H9 (cell line): ENCODE measurements around the gene DHRS2. TPM values are rescaled to one million over a fixed set of nuclear protein-coding genes. Genes with fewer than 3 reads are reported as not detected.

Source experiments
- DNase-seq: peaks from one replicate; pipeline ENCODE4 v3.0.0-alpha.2; 2017
- H2AFZ ChIP-seq: one replicate; pipeline ENCODE4 v1.6.1; 2013; ENCODE audit warnings: mild to moderate bottlenecking, low read length, control low read depth, moderate library complexity
- H2AK5ac ChIP-seq: 2 replicates; pipeline ENCODE4 v1.6.1; 2013; ENCODE audit warnings: low read length, control low read depth, mixed read lengths; ENCODE audit not compliant: insufficient read length
- H2BK120ac ChIP-seq: one replicate; pipeline ENCODE4 v1.6.1; 2013; ENCODE audit warnings: low read depth, mild to moderate bottlenecking, low read length, control low read depth, inconsistent platforms; ENCODE audit not compliant: poor library complexity, severe bottlenecking
- H2BK12ac ChIP-seq: 2 replicates; pipeline ENCODE4 v1.6.1; 2013; ENCODE audit warnings: low read length, control low read depth, mixed read lengths, low read depth; ENCODE audit not compliant: insufficient read length
- H2BK15ac ChIP-seq: 2 replicates; pipeline ENCODE4 v1.6.1; 2013; ENCODE audit warnings: low read depth, low read length, control low read depth
- H2BK20ac ChIP-seq: one replicate; pipeline ENCODE4 v1.6.1; 2013; ENCODE audit warnings: low read depth, mild to moderate bottlenecking, low read length, control low read depth, inconsistent platforms; ENCODE audit not compliant: poor library complexity, severe bottlenecking
- H2BK5ac ChIP-seq: 2 replicates; pipeline ENCODE4 v1.6.1; 2013; ENCODE audit warnings: low read length, control low read depth, mixed read lengths; ENCODE audit not compliant: insufficient read length
- H3K14ac ChIP-seq: 2 replicates; pipeline ENCODE4 v1.6.1; 2013; ENCODE audit warnings: low read length, control low read depth; ENCODE audit not compliant: insufficient read depth
- H3K18ac ChIP-seq: 2 replicates; pipeline ENCODE4 v1.6.1; 2013; ENCODE audit warnings: low read depth, mild to moderate bottlenecking, mixed read lengths, low read length, control low read depth; ENCODE audit not compliant: insufficient read length
- H3K23ac ChIP-seq: 2 replicates; pipeline ENCODE4 v1.6.1; 2013; ENCODE audit warnings: low read length, control low read depth, mixed read lengths, low read depth; ENCODE audit not compliant: insufficient read length
- H3K23me2 ChIP-seq: 2 replicates; pipeline ENCODE4 v1.6.1; 2013; ENCODE audit warnings: low read depth, mild to moderate bottlenecking, mixed read lengths, low read length, control low read depth; ENCODE audit not compliant: insufficient read length, poor library complexity, severe bottlenecking
- H3K27ac ChIP-seq: 2 replicates; pipeline ENCODE4 v1.5.1; 2013; ENCODE audit warnings: low read length, control low read depth, mixed read lengths, low read depth; ENCODE audit not compliant: insufficient read length
- H3K27me3 ChIP-seq: 2 replicates; pipeline ENCODE4 v1.6.1; 2013; ENCODE audit warnings: low read length, control low read depth, inconsistent platforms; ENCODE audit not compliant: insufficient read depth
- H3K4ac ChIP-seq: 2 replicates; pipeline ENCODE4 v1.6.1; 2013; ENCODE audit warnings: low read depth, mild to moderate bottlenecking, control low read depth, inconsistent platforms, low read length, moderate library complexity
- H3K4me1 ChIP-seq: 2 replicates; pipeline ENCODE4 v1.6.1; 2013; ENCODE audit warnings: low read length, control low read depth, inconsistent platforms; ENCODE audit not compliant: insufficient read depth
- H3K4me2 ChIP-seq: 2 replicates; pipeline ENCODE4 v1.6.1; 2013; ENCODE audit warnings: low read length, control low read depth, mixed read lengths; ENCODE audit not compliant: insufficient read length, insufficient read depth
- H3K56ac ChIP-seq: 2 replicates; pipeline ENCODE4 v1.6.1; 2013; ENCODE audit warnings: low read depth, mild to moderate bottlenecking, mixed read lengths, low read length, control low read depth; ENCODE audit not compliant: insufficient read length
- H3K79me1 ChIP-seq: 2 replicates; pipeline ENCODE4 v1.6.1; 2013; ENCODE audit warnings: low read depth, mild to moderate bottlenecking, moderate library complexity, low read length, control low read depth, inconsistent platforms; ENCODE audit not compliant: insufficient read depth, poor library complexity, severe bottlenecking
- H3K79me2 ChIP-seq: 2 replicates; pipeline ENCODE4 v1.6.1; 2013; ENCODE audit warnings: low read length, control low read depth, inconsistent platforms; ENCODE audit not compliant: insufficient read depth
- H3K9ac ChIP-seq: 2 replicates; pipeline ENCODE4 v1.6.1; 2013; ENCODE audit warnings: low read length, control low read depth, mixed read lengths; ENCODE audit not compliant: insufficient read length; ENCODE audit errors: extremely low read depth
- H3K9me3 ChIP-seq: one replicate; pipeline ENCODE4 v1.6.1; 2013; ENCODE audit warnings: low read depth, low read length, inconsistent platforms; ENCODE audit not compliant: control insufficient read depth
- H3T11ph ChIP-seq: one replicate; pipeline ENCODE4 v1.6.1; 2013; ENCODE audit warnings: mild to moderate bottlenecking, low read length, control low read depth, inconsistent platforms
- H4K20me1 ChIP-seq: one replicate; pipeline ENCODE4 v1.6.1; 2013; ENCODE audit not compliant: control insufficient read depth, insufficient read length, insufficient read depth
- H4K5ac ChIP-seq: 2 replicates; pipeline ENCODE4 v1.6.1; 2013; ENCODE audit warnings: low read depth, mild to moderate bottlenecking, mixed read lengths, low read length, control low read depth; ENCODE audit not compliant: insufficient read length
- H4K8ac ChIP-seq: replicated peaks from 2 replicates; pipeline ENCODE4 v1.6.1; 2013; ENCODE audit warnings: low read length, control low read depth, mixed read lengths, low read depth; ENCODE audit not compliant: insufficient read length
- H4K91ac ChIP-seq: 2 replicates; pipeline ENCODE4 v1.6.1; 2013; ENCODE audit warnings: low read depth, mild to moderate bottlenecking, moderate library complexity, mixed read lengths, low read length, control low read depth; ENCODE audit not compliant: insufficient read length
- H3K27ac Mint-ChIP-seq, 3 experiments: 2 replicates in 2 of 3; 3 replicates in 1 of 3; pipeline ENCODE4 v1.8.0; 2020 to 2021; ENCODE audit warnings: mixed read lengths in 3 of 3, mild to moderate bottlenecking in 1 of 3, moderate library complexity in 1 of 3
- H3K27me3 Mint-ChIP-seq: 2 replicates; pipeline ENCODE4 v1.8.0; 2021; ENCODE audit warnings: low read depth, mild to moderate bottlenecking, moderate library complexity, mixed read lengths
- H3K36me3 Mint-ChIP-seq, 3 experiments: 2 replicates in 2 of 3; 3 replicates in 1 of 3; pipeline ENCODE4 v1.8.0; 2020 to 2021; ENCODE audit warnings: low read depth in 3 of 3, mixed read lengths in 3 of 3; ENCODE audit not compliant: insufficient read depth in 1 of 3
- H3K4me1 Mint-ChIP-seq, 2 experiments: 2 replicates each; pipeline ENCODE4 v1.8.0; 2020; ENCODE audit warnings: mixed read lengths in 2 of 2
- H3K4me3 Mint-ChIP-seq, 2 experiments: 2 replicates in 1 of 2; 3 replicates in 1 of 2; pipeline ENCODE4 v1.8.0; 2020 to 2021; ENCODE audit warnings: mild to moderate bottlenecking in 2 of 2, mixed read lengths in 2 of 2, moderate library complexity in 1 of 2
- H3K9me3 Mint-ChIP-seq, 2 experiments: 2 replicates in 1 of 2; 3 replicates in 1 of 2; pipeline ENCODE4 v1.8.0; 2020; ENCODE audit warnings: mild to moderate bottlenecking in 2 of 2, mixed read lengths in 2 of 2, moderate library complexity in 1 of 2
- WGBS: extraction: QIAGEN DNeasy Blood & Tissue Kit; methylation state at CpG from one replicate; pipeline ENCODE4 v1.1.7; 2013; ENCODE audit warnings: missing lambda C conversion rate, low lambda C conversion rate, mixed read lengths; ENCODE audit not compliant: insufficient read length; ENCODE audit errors: extremely low coverage; 5-methylcytosine and 5-hydroxymethylcytosine counted together
- total RNA-seq: library from RNA; stranded (reverse); gene quantifications from 2 replicates; pipeline ENCODE4 v1.2.1, GENCODE V29; 2021
- TF ChIP-seq, protein P1 (sequence below): fragments of 200-600 bp; sonication (generic); conservative IDR thresholded peaks from 3 replicates; pipeline ENCODE4 v1.8.0; 2021; ENCODE audit warnings: antibody characterized with exemption, mild to moderate bottlenecking

Gene DHRS2
- total RNA-seq, 1 experiment from 2014 or later: 0.66 TPM

DNA sequence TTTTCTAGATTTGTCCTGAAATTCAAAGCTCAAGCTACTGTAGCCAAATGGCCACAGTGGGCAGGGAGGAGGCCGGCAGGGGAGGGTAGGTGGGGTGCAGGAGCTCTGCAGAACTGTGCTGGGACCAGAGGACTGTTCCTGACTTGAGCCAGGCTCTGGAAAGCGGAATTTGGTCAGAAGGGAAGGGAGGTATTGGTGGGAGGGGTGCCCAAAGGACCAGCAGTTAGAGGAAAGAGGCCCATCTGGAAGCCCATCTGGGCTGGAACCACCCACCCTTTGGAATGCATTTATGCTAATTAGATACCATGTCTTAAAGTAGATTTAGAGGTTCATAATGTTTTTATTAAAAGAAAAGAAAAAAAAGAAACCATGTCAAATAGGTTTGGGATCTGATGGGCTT is 33.1 kb upstream of the DHRS2 start:
- H4K91ac ChIP-seq: no peak overlapping the region
- no peak overlapping the region for H2BK120ac ChIP-seq
- Mint-ChIP-seq H3K4me1 (no peaks in the 10 kb centered on the region), H3K9me3 (peaks cover 2 to 27% of the 10 kb centered on the region in 2 experiments; a peak in 1 of 5 replicates), H3K4me3 (no peak overlapping the region), H3K27me3 (peaks cover 7% of the 10 kb centered on the region; the same call in 1 of the 2 replicates), H3K27ac (no peak overlapping the region), H3K36me3 (no peaks in the 10 kb centered on the region)
- no peak overlapping the region for H3K27ac ChIP-seq
- no peak for DNase-seq
- no peaks in the 10 kb centered on the region for H3K79me2 ChIP-seq
- H3K56ac ChIP-seq: no peak overlapping the region
- no peak overlapping the region for H2AK5ac ChIP-seq
- no peak overlapping the region for H3K9ac ChIP-seq
- no peak overlapping the region for H2AFZ ChIP-seq
- H4K8ac ChIP-seq: no peak overlapping the region
- no peaks in the 10 kb centered on the region for H4K20me1 ChIP-seq
- H2BK15ac ChIP-seq: no peak overlapping the region
- no peak overlapping the region for H3K23ac ChIP-seq
- H3K79me1 ChIP-seq: no peaks in the 10 kb centered on the region
- no peaks in the 10 kb centered on the region for H3K27me3 ChIP-seq
- H2BK5ac ChIP-seq: no peak overlapping the region
- no peak overlapping the region for H2BK12ac ChIP-seq
- no peaks in the 10 kb centered on the region for H3K9me3 ChIP-seq
- H3K14ac ChIP-seq: no peak overlapping the region
- no peaks in the 10 kb centered on the region for H3K23me2 ChIP-seq
- no peak overlapping the region for H3T11ph ChIP-seq
- no CpG with 5 or more reads among the region's 2 CpGs for WGBS
- H3K4ac ChIP-seq: no peak overlapping the region
- no peak overlapping the region for H3K4me2 ChIP-seq
- H3K4me1 ChIP-seq: no peaks in the 10 kb centered on the region
- H2BK20ac ChIP-seq: no peak overlapping the region
- TF ChIP-seq, protein P1, sequence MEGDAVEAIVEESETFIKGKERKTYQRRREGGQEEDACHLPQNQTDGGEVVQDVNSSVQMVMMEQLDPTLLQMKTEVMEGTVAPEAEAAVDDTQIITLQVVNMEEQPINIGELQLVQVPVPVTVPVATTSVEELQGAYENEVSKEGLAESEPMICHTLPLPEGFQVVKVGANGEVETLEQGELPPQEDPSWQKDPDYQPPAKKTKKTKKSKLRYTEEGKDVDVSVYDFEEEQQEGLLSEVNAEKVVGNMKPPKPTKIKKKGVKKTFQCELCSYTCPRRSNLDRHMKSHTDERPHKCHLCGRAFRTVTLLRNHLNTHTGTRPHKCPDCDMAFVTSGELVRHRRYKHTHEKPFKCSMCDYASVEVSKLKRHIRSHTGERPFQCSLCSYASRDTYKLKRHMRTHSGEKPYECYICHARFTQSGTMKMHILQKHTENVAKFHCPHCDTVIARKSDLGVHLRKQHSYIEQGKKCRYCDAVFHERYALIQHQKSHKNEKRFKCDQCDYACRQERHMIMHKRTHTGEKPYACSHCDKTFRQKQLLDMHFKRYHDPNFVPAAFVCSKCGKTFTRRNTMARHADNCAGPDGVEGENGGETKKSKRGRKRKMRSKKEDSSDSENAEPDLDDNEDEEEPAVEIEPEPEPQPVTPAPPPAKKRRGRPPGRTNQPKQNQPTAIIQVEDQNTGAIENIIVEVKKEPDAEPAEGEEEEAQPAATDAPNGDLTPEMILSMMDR: no peak
- H4K5ac ChIP-seq: no peak overlapping the region
- no peak overlapping the region for H3K18ac ChIP-seq
